Astrocyte of the cerebellum (primary cell): ENCODE measurements around the gene IFI16.

Source experiments
- DNase-seq: peaks from one replicate; pipeline ENCODE4 v3.0.0-alpha.2; 2011; ENCODE audit warnings: low read depth
- H3K4me3 ChIP-seq: 2 replicates; pipeline ENCODE4 v1.5.1; 2011; ENCODE audit warnings: mild to moderate bottlenecking, low read depth, low read length, moderate library complexity
- CTCF ChIP-seq: IDR thresholded peaks from 2 replicates; pipeline ENCODE4 v1.5.1; 2012; ENCODE audit warnings: low read length, low read depth, moderate library complexity, mild to moderate bottlenecking; ENCODE audit errors: missing control alignments
- in situ Hi-C: cut with HindIII; loops from 2 replicates; pipeline ENCODE4 v1.10.0; 2017; ENCODE audit warnings: low sequenced_read_pairs

Gene IFI16

GRCh38 chr1:159081626-159082025 is 71.9 kb downstream of the IFI16 start:
- no peak for TF ChIP-seq CTCF
- no peak overlapping the region for H3K4me3 ChIP-seq
- in situ Hi-C loops, result no loop called here
- no peak for DNase-seq

- TF ChIP-seq CTCF, result no peak
- no peak overlapping the region for H3K4me3 ChIP-seq
- in situ Hi-C loops, result no loop called here
- no peak for DNase-seq
These were observed 73.3 kb downstream of the IFI16 start for GRCh38 chr1:159083013-159083412.

GRCh38 chr1:159084152-159084551 is 74.4 kb downstream of the IFI16 start:
- TF ChIP-seq CTCF, result no peak
- H3K4me3 ChIP-seq, result no peak overlapping the region
- no peak for DNase-seq
- in situ Hi-C loops, result no loop called here

GRCh38 chr1:159084867-159085266 is 75.2 kb downstream of the IFI16 start:
- no peak for TF ChIP-seq CTCF
- DNase-seq, result no peak
- in situ Hi-C loops, result no loop called here

GRCh38 chr1:159088050-159088449 is 78.3 kb downstream of the IFI16 start:
- in situ Hi-C loops, result no loop called here
- H3K4me3 ChIP-seq, result no peak overlapping the region
- TF ChIP-seq CTCF, result no peak
- DNase-seq, result peak; percentile 38

More at GRCh38 chr1:159084867-159085266, 75.2 kb downstream of the IFI16 start:
- no peak overlapping the region for H3K4me3 ChIP-seq

- no peak overlapping the region for H3K4me3 ChIP-seq
- TF ChIP-seq CTCF, result no peak
- DNase-seq, result no peak
- in situ Hi-C loops, result no loop called here
These were observed 79.0 kb downstream of the IFI16 start for GRCh38 chr1:159088546-159089183.
